ENCODE results near the gene MEOX2. TPM values are rescaled to one million over a fixed set of nuclear protein-coding genes. Genes with fewer than 3 reads are reported as not detected.

The MEOX2 gene
- total and polyA plus RNA-seq, 10 of the 15 experiments (the other 5 are each of a cell fraction or from before 2014, with no cell fraction given), result not detected

DNA sequence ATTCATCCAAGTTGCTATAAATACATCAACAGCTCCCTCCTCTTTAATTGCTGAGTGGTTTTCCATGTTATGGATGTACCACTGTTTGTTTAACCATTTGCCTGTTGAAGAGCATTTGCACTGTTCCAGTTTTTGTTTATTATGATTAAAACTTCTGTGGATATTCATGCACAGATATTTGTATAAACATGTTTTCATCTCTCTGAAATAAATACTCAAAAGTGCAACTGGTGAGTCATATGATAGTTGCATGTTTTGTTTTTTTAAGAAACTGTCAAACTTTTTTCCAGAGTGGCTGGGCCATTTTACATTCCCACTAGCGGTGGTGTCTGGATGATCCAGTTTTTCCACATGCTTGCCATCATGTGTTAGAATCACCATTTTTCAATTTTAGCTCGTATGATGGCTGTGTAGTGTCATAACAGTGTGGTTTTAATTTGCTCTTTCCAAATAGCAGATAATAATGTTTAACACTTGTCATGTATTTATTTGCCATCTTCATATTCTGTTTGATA is 33.6 kb downstream of the MEOX2 start (continued):
- TF ChIP-seq, protein P1, sequence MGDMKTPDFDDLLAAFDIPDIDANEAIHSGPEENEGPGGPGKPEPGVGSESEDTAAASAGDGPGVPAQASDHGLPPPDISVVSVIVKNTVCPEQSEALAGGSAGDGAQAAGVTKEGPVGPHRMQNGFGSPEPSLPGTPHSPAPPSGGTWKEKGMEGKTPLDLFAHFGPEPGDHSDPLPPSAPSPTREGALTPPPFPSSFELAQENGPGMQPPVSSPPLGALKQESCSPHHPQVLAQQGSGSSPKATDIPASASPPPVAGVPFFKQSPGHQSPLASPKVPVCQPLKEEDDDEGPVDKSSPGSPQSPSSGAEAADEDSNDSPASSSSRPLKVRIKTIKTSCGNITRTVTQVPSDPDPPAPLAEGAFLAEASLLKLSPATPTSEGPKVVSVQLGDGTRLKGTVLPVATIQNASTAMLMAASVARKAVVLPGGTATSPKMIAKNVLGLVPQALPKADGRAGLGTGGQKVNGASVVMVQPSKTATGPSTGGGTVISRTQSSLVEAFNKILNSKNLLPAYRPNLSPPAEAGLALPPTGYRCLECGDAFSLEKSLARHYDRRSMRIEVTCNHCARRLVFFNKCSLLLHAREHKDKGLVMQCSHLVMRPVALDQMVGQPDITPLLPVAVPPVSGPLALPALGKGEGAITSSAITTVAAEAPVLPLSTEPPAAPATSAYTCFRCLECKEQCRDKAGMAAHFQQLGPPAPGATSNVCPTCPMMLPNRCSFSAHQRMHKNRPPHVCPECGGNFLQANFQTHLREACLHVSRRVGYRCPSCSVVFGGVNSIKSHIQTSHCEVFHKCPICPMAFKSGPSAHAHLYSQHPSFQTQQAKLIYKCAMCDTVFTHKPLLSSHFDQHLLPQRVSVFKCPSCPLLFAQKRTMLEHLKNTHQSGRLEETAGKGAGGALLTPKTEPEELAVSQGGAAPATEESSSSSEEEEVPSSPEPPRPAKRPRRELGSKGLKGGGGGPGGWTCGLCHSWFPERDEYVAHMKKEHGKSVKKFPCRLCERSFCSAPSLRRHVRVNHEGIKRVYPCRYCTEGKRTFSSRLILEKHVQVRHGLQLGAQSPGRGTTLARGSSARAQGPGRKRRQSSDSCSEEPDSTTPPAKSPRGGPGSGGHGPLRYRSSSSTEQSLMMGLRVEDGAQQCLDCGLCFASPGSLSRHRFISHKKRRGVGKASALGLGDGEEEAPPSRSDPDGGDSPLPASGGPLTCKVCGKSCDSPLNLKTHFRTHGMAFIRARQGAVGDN (IDR thresholded peaks at IDR 0.05), result no peak
- no peak for TF ChIP-seq HDAC2 (IDR thresholded peaks at IDR 0.05)
- TF ChIP-seq, protein P2, sequence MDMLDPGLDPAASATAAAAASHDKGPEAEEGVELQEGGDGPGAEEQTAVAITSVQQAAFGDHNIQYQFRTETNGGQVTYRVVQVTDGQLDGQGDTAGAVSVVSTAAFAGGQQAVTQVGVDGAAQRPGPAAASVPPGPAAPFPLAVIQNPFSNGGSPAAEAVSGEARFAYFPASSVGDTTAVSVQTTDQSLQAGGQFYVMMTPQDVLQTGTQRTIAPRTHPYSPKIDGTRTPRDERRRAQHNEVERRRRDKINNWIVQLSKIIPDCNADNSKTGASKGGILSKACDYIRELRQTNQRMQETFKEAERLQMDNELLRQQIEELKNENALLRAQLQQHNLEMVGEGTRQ (IDR thresholded peaks at IDR 0.05; ENCODE audit: borderline replicate concordance, low read depth, low read length), result no peak

DNA sequence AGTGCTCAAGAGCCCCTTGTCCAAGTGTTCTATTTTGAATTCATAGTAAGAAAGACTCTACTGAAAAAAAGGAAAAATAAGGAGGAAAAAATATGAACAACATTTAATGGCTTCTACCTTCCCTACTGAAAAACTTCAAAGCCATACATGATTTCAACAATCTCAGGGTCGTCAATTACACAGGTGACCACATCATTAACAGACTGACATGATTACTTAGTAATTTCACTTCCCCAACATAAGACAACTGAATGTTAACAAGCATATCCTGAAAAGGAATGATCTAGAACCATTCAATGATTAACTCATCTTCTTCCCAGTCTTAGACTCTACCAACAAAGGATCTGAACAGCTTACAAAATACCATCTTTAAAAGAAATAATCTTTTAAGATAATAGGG is 34.8 kb downstream of the MEOX2 start:
- Histone ChIP-seq H3K4me1 (ENCODE audit: control insufficient read depth, insufficient read depth, low read length) (no peaks in the 10 kb centered on the region), H3K27me3 (replicated peaks in 1 of 2; ENCODE audit: control insufficient read depth in 2 of 2, insufficient read depth in 2 of 2, low read length in 1 of 2) (no peaks in the 10 kb centered on the region), H3K27ac (ENCODE audit: control insufficient read depth, insufficient read depth) (no peak overlapping the region), H3K36me3 (ENCODE audit: control insufficient read depth in 2 of 2, insufficient read depth in 2 of 2, low read length in 1 of 2) (no peaks in the 10 kb centered on the region), H4K20me1 (ENCODE audit: control insufficient read depth, insufficient read depth) (no peaks in the 10 kb centered on the region), H3K9ac (ENCODE audit: control insufficient read depth, insufficient read depth, low read length) (no peak overlapping the region), H3K9me3 (replicated peaks; ENCODE audit: control insufficient read depth, insufficient read depth, low read length) (no peaks in the 10 kb centered on the region), H2AFZ (ENCODE audit: control insufficient read depth, low read depth, low read length) (no peak overlapping the region), H3K4me3 (no peak overlapping the region), H3K79me2 (ENCODE audit: control insufficient read depth, insufficient read depth, low read length) (no peaks in the 10 kb centered on the region), H3K4me2 (ENCODE audit: control insufficient read depth, insufficient read depth) (no peak overlapping the region)
- intact Hi-C loops (cut with micrococcal nuclease; ENCODE audit: unreplicated experiment), result loop anchor here (5.0 kb wide), 1 partner anchor 94 kb away; no protein-coding TSS in a partner anchor
- POLR2A ChIA-PET, result no interaction called here
- RAD21 ChIA-PET (ENCODE audit: unreplicated experiment), result no interaction called here
- CTCF ChIA-PET, result no interaction called here
- ATAC-seq (peak; percentile 82), DNase-seq (ENCODE audit: low read depth, low spot score) (no peak), FAIRE-seq (no peak)
- SMC1A ChIA-PET (ENCODE audit: uncharacterized antibody, unreplicated experiment), result no interaction called here
- BruUV-seq (replicated peaks), result no TSS peak
- in situ Hi-C loops (cut with MboI), result no loop called here
- 0% methylated on average over 1 of the region's 1 CpG for WGBS (ENCODE audit: insufficient coverage, insufficient replicate concordance, low lambda C conversion rate, missing lambda C conversion rate)
- peak in 1 of 2 experiments; percentile 56; a peak in 1 of 4 replicates for TF ChIP-seq EP300 (IDR thresholded peaks at IDR 0.05; ENCODE audit: borderline replicate concordance in 1 of 2, control insufficient read depth in 1 of 2, low read depth in 2 of 2, low read length in 2 of 2)
- 0 out of 2 replicates have a peak, but pooled peaks have one; percentile 24 for TF ChIP-seq BMI1 (IDR thresholded peaks at IDR 0.05; ENCODE audit: borderline replicate concordance)
- TF ChIP-seq DPF2 (IDR thresholded peaks at IDR 0.05), result peak; percentile 70; the same call in 1 of the 2 replicates
- TF ChIP-seq MTA2 (IDR thresholded peaks at IDR 0.05; ENCODE audit: low read depth), result peak; percentile 99
- peak; percentile 60; the same call in 1 of the 2 replicates for TF ChIP-seq BCL11A (IDR thresholded peaks at IDR 0.05; ENCODE audit: low read depth, low read length)
- TF ChIP-seq IKZF1 (conservative IDR thresholded peaks at IDR 0.05), result peak; percentile 50
- TF ChIP-seq, protein P3, sequence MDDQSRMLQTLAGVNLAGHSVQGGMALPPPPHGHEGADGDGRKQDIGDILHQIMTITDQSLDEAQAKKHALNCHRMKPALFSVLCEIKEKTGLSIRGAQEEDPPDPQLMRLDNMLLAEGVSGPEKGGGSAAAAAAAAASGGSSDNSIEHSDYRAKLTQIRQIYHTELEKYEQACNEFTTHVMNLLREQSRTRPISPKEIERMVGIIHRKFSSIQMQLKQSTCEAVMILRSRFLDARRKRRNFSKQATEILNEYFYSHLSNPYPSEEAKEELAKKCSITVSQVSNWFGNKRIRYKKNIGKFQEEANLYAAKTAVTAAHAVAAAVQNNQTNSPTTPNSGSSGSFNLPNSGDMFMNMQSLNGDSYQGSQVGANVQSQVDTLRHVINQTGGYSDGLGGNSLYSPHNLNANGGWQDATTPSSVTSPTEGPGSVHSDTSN (IDR thresholded peaks at IDR 0.05; ENCODE audit: insufficient replicate concordance, low read depth, low read length), result no peak
- no peak for TF ChIP-seq CREB1 (IDR thresholded peaks at IDR 0.05; ENCODE audit: low read depth)
- TF ChIP-seq NFXL1 (IDR thresholded peaks at IDR 0.05; ENCODE audit: borderline replicate concordance), result no peak
- TF ChIP-seq ATF7 (IDR thresholded peaks at IDR 0.05; ENCODE audit: low read depth), result peak; percentile 78
- peak; percentile 46; the same call in 1 of the 2 replicates for TF ChIP-seq BACH1 (IDR thresholded peaks at IDR 0.05; ENCODE audit: borderline replicate concordance)
- peak; percentile 60; the same call in 1 of the 2 replicates for TF ChIP-seq SPI1 (IDR thresholded peaks at IDR 0.05; ENCODE audit: borderline replicate concordance, insufficient read depth, low read depth, low read length)
- TF ChIP-seq IKZF2 (IDR thresholded peaks at IDR 0.05), result peak; percentile 71 to 72; a peak in 3 of 4 replicates

All from GM12878 (cell line).